ENCODE measurements around the gene TPT1. TPM values are rescaled to one million over a fixed set of nuclear protein-coding genes. Genes with fewer than 3 reads are reported as not detected.

The TPT1 gene
- total RNA-seq, 1 donor from 2014 or later: 3,215 TPM

- intact Hi-C loops (cut with DNase I): no loop called here
Measured at GRCh38 chr13:45337803-45338202, 3.2 kb downstream of the TPT1 start.

GRCh38 chr13:45337395-45337794, 3.6 kb downstream of the TPT1 start:
- intact Hi-C loops (cut with DNase I): no loop called here
- DNase-seq (ENCODE audit: low spot score): no peak

More at GRCh38 chr13:45337803-45338202, 3.2 kb downstream of the TPT1 start:
- DNase-seq (ENCODE audit: low spot score): no peak

GRCh38 chr13:45336025-45336800, 4.8 kb downstream of the TPT1 start:
- intact Hi-C loops (cut with DNase I): no loop called here
- no peak for DNase-seq (ENCODE audit: low spot score)

GRCh38 chr13:45335397-45336024, 5.5 kb downstream of the TPT1 start:
- DNase-seq (ENCODE audit: low spot score): no peak

GRCh38 chr13:45333977-45334922, 6.7 kb downstream of the TPT1 start:
- intact Hi-C loops (cut with DNase I): no loop called here
- no peak for DNase-seq (ENCODE audit: low spot score)

More at GRCh38 chr13:45335397-45336024, 5.5 kb downstream of the TPT1 start:
- intact Hi-C loops (cut with DNase I): no loop called here

- DNase-seq (ENCODE audit: low spot score): no peak
- intact Hi-C loops (cut with DNase I): no loop called here
Measured at GRCh38 chr13:45333251-45333976, 7.6 kb downstream of the TPT1 start.

GRCh38 chr13:45332831-45333219, 8.2 kb downstream of the TPT1 start:
- no peak for DNase-seq (ENCODE audit: low spot score)
- intact Hi-C loops (cut with DNase I): no loop called here

- no peak for DNase-seq (ENCODE audit: low spot score)
- intact Hi-C loops (cut with DNase I): no loop called here
Measured at GRCh38 chr13:45332036-45332830, 8.8 kb downstream of the TPT1 start.

GRCh38 chr13:45331692-45332035, 9.3 kb downstream of the TPT1 start:
- DNase-seq (ENCODE audit: low spot score): no peak
- intact Hi-C loops (cut with DNase I): no loop called here

- intact Hi-C loops (cut with DNase I): no loop called here
Measured at GRCh38 chr13:45331123-45331619, 9.8 kb downstream of the TPT1 start.

GRCh38 chr13:45328661-45329111, 12.3 kb downstream of the TPT1 start:
- intact Hi-C loops (cut with DNase I): no loop called here
- no peak for DNase-seq (ENCODE audit: low spot score)

More at GRCh38 chr13:45331123-45331619, 9.8 kb downstream of the TPT1 start:
- no peak for DNase-seq (ENCODE audit: low spot score)

GRCh38 chr13:45327253-45327955, 13.6 kb downstream of the TPT1 start:
- intact Hi-C loops (cut with DNase I): no loop called here
- DNase-seq (ENCODE audit: low spot score): no peak

- no peak for DNase-seq (ENCODE audit: low spot score)
- intact Hi-C loops (cut with DNase I): no loop called here
Measured at GRCh38 chr13:45325806-45326205, 15.2 kb downstream of the TPT1 start.

- DNase-seq (ENCODE audit: low spot score): no peak
- intact Hi-C loops (cut with DNase I): no loop called here
Measured at GRCh38 chr13:45320876-45321629, 19.9 kb downstream of the TPT1 start.

GRCh38 chr13:45316996-45317395, 24.0 kb downstream of the TPT1 start:
- intact Hi-C loops (cut with DNase I): no loop called here
- DNase-seq (ENCODE audit: low spot score): no peak

GRCh38 chr13:45316338-45316737, 24.6 kb downstream of the TPT1 start:
- no peak for DNase-seq (ENCODE audit: low spot score)
- intact Hi-C loops (cut with DNase I): no loop called here

- no peak for DNase-seq (ENCODE audit: low spot score)
- intact Hi-C loops (cut with DNase I): no loop called here
Measured at GRCh38 chr13:45315520-45316167, 25.3 kb downstream of the TPT1 start.
